GM23338 (cell line): ENCODE results near the gene DOCK3. TPM values are rescaled to one million over a fixed set of nuclear protein-coding genes. Genes with fewer than 3 reads are reported as not detected.

Source experiments
- ATAC-seq: fragments of 200-7000 bp; cut with Tn5 transposase; 3 replicates; pipeline ENCODE4 v1.9.1; 2020
- DNase-seq: peaks from one replicate; pipeline ENCODE4 v3.0.0-alpha.2; 2015; ENCODE audit warnings: low spot score
- H2AFZ ChIP-seq: fragments of 200-600 bp; sonication (generic); 2 replicates; pipeline ENCODE4 v1.8.0; 2016; ENCODE audit warnings: antibody characterized with exemption, mild to moderate bottlenecking, moderate library complexity
- H3F3A ChIP-seq: fragments of 200-600 bp; sonication (generic); replicated peaks from 2 replicates; pipeline ENCODE4 v1.8.0; 2017; ENCODE audit warnings: antibody characterized with exemption, mixed run types, low read depth
- H3K27ac ChIP-seq: fragments of 200-600 bp; sonication (generic); 2 replicates; pipeline ENCODE4 v1.6.1; 2016; ENCODE audit warnings: low read depth
- H3K27me3 ChIP-seq: fragments of 200-600 bp; sonication (generic); 2 replicates; pipeline ENCODE4 v1.8.0; 2016; ENCODE audit warnings: mild to moderate bottlenecking, mixed run types, moderate library complexity; ENCODE audit not compliant: insufficient read depth
- H3K36me3 ChIP-seq: fragments of 200-600 bp; sonication (generic); 2 replicates; pipeline ENCODE4 v1.8.0; 2016; ENCODE audit warnings: mild to moderate bottlenecking; ENCODE audit not compliant: insufficient read depth
- H3K4me1 ChIP-seq: fragments of 200-600 bp; sonication (generic); 2 replicates; pipeline ENCODE4 v1.8.0; 2016; ENCODE audit warnings: mild to moderate bottlenecking, moderate library complexity; ENCODE audit not compliant: insufficient read depth
- H3K4me2 ChIP-seq: fragments of 200-600 bp; sonication (generic); 2 replicates; pipeline ENCODE4 v1.7.1; 2017; ENCODE audit warnings: mixed run types
- H3K4me3 ChIP-seq: fragments of 200-600 bp; sonication (generic); 2 replicates; pipeline ENCODE4 v1.6.1; 2016; ENCODE audit warnings: mixed run types
- H3K79me2 ChIP-seq: fragments of 200-600 bp; sonication (generic); replicated peaks from 2 replicates; pipeline ENCODE4 v1.8.0; 2017; ENCODE audit warnings: mild to moderate bottlenecking; ENCODE audit not compliant: insufficient read depth
- H3K9me2 ChIP-seq: fragments of 200-600 bp; sonication (generic); 2 replicates; pipeline ENCODE4 v1.8.0; 2017; ENCODE audit not compliant: insufficient read depth
- H4K20me1 ChIP-seq: fragments of 200-600 bp; sonication (generic); replicated peaks from 2 replicates; pipeline ENCODE4 v1.8.0; 2017; ENCODE audit warnings: mild to moderate bottlenecking; ENCODE audit not compliant: insufficient read depth
- H3K27ac Mint-ChIP-seq: 2 replicates; pipeline ENCODE4 v1.8.0; 2020; ENCODE audit warnings: inconsistent platforms, mild to moderate bottlenecking, moderate library complexity, mixed read lengths
- H3K27me3 Mint-ChIP-seq: 3 replicates; pipeline ENCODE4 v1.8.0; 2022; ENCODE audit warnings: low read depth, mild to moderate bottlenecking, moderate library complexity, mixed read lengths, inconsistent platforms; ENCODE audit not compliant: insufficient read depth, poor library complexity
- H3K36me3 Mint-ChIP-seq: 3 replicates; pipeline ENCODE4 v1.8.0; 2021; ENCODE audit warnings: low read depth, mild to moderate bottlenecking, inconsistent platforms, moderate library complexity, mixed read lengths
- H3K4me1 Mint-ChIP-seq: 3 replicates; pipeline ENCODE4 v1.8.0; 2020; ENCODE audit warnings: mild to moderate bottlenecking, inconsistent platforms, mixed read lengths
- H3K4me3 Mint-ChIP-seq: 3 replicates; pipeline ENCODE4 v1.8.0; 2021; ENCODE audit warnings: moderate library complexity, mild to moderate bottlenecking, inconsistent platforms, mixed read lengths
- H3K9me3 Mint-ChIP-seq: 3 replicates; pipeline ENCODE4 v1.8.0; 2020; ENCODE audit warnings: moderate library complexity, mild to moderate bottlenecking, inconsistent platforms, mixed read lengths
- CTCF ChIP-seq, 2 experiments: fragments of 200-600 bp in 1 of 2; sonication (generic) in 1 of 2; conservative IDR thresholded peaks; 2 replicates each; pipeline versions ENCODE4 v1.5.1 to v1.6.1; 2016 to 2017; ENCODE audit warnings: antibody characterized with exemption in 2 of 2, low read depth in 2 of 2, mild to moderate bottlenecking in 2 of 2, moderate library complexity in 1 of 2
- EZH2phosphoT487 ChIP-seq: fragments of 200-600 bp; sonication (generic); IDR thresholded peaks from one replicate; pipeline ENCODE4 v1.8.1; 2018; ENCODE audit warnings: antibody characterized with exemption; ENCODE audit not compliant: unreplicated experiment
- NANOG ChIP-seq: IDR thresholded peaks from 2 replicates; pipeline ENCODE4 v1.6.1; 2016; ENCODE audit warnings: antibody characterized with exemption, borderline replicate concordance
- POLR2AphosphoS5 ChIP-seq: IDR thresholded peaks from 2 replicates; pipeline ENCODE4 v1.6.1; 2016; ENCODE audit warnings: antibody characterized with exemption, low read depth
- STAT1 ChIP-seq: IDR thresholded peaks from one replicate; pipeline ENCODE4 v1.6.1; 2016; ENCODE audit warnings: antibody characterized with exemption; ENCODE audit not compliant: unreplicated experiment
- ZNF331 ChIP-seq: fragments of 250-450 bp; sonication (Bioruptor Pico); IDR thresholded peaks from 2 replicates; pipeline ENCODE4 v1.5.0; 2020; ENCODE audit warnings: low read depth, mild to moderate bottlenecking, moderate library complexity
- polyA plus RNA-seq: library from polyadenylated mRNA; unstranded; fragments of >200 nt; fragmentation: Nextera tagmentation; extraction: Ambion mirVana; gene quantifications from 2 replicates; pipeline ENCODE4 v1.2.1, GENCODE V29; 2016
- total RNA-seq: library from RNA; depleted of rRNA; stranded (reverse); fragments of >200 nt; shearing (Covaris generic); gene quantifications from 2 replicates; pipeline ENCODE4 v1.2.3, GENCODE V29; 2014
- TF ChIP-seq, protein P1 (sequence below): fragments of 250-450 bp; sonication (Bioruptor Pico); IDR thresholded peaks from 2 replicates; pipeline ENCODE4 v1.5.0; 2020; ENCODE audit warnings: mild to moderate bottlenecking, moderate library complexity

DOCK3 gene
- total and polyA plus RNA-seq, 2 experiments from 2014 or later: 2.4 to 5.6 TPM

DNA sequence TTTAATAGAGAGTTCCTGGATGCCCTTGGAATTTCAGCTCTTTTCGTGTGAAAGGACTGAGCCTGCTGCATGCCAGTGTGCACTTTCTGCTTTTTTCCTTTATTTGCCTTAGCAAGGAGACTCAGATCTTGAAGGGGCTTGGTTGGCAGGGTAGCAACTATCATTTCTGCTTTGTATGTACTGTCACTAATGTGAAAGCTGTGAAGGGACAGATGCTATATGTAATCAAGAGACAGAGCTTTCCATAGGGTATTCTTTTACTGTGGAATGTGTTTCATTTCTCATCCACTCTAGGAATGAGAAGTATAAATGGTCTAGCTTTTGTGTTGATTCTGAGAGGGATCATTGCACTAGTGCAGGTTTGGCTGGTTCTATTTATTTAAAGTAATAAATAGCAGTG lies 377.8 kb downstream of the DOCK3 start:
- no peak overlapping the region for H3K27ac ChIP-seq
- no peak overlapping the region for H3K4me3 Mint-ChIP-seq
- H3K4me1 ChIP-seq: no peaks in the 10 kb centered on the region
- TF ChIP-seq EZH2phosphoT487 (no peak), POLR2AphosphoS5 (no peak), CTCF (conservative IDR thresholded peaks at IDR 0.05; ENCODE audit: low read depth in 2 of 2) (no peak), STAT1 (no peak), NANOG (no peak), ZNF331 (no peak)
- TF ChIP-seq, protein P1, sequence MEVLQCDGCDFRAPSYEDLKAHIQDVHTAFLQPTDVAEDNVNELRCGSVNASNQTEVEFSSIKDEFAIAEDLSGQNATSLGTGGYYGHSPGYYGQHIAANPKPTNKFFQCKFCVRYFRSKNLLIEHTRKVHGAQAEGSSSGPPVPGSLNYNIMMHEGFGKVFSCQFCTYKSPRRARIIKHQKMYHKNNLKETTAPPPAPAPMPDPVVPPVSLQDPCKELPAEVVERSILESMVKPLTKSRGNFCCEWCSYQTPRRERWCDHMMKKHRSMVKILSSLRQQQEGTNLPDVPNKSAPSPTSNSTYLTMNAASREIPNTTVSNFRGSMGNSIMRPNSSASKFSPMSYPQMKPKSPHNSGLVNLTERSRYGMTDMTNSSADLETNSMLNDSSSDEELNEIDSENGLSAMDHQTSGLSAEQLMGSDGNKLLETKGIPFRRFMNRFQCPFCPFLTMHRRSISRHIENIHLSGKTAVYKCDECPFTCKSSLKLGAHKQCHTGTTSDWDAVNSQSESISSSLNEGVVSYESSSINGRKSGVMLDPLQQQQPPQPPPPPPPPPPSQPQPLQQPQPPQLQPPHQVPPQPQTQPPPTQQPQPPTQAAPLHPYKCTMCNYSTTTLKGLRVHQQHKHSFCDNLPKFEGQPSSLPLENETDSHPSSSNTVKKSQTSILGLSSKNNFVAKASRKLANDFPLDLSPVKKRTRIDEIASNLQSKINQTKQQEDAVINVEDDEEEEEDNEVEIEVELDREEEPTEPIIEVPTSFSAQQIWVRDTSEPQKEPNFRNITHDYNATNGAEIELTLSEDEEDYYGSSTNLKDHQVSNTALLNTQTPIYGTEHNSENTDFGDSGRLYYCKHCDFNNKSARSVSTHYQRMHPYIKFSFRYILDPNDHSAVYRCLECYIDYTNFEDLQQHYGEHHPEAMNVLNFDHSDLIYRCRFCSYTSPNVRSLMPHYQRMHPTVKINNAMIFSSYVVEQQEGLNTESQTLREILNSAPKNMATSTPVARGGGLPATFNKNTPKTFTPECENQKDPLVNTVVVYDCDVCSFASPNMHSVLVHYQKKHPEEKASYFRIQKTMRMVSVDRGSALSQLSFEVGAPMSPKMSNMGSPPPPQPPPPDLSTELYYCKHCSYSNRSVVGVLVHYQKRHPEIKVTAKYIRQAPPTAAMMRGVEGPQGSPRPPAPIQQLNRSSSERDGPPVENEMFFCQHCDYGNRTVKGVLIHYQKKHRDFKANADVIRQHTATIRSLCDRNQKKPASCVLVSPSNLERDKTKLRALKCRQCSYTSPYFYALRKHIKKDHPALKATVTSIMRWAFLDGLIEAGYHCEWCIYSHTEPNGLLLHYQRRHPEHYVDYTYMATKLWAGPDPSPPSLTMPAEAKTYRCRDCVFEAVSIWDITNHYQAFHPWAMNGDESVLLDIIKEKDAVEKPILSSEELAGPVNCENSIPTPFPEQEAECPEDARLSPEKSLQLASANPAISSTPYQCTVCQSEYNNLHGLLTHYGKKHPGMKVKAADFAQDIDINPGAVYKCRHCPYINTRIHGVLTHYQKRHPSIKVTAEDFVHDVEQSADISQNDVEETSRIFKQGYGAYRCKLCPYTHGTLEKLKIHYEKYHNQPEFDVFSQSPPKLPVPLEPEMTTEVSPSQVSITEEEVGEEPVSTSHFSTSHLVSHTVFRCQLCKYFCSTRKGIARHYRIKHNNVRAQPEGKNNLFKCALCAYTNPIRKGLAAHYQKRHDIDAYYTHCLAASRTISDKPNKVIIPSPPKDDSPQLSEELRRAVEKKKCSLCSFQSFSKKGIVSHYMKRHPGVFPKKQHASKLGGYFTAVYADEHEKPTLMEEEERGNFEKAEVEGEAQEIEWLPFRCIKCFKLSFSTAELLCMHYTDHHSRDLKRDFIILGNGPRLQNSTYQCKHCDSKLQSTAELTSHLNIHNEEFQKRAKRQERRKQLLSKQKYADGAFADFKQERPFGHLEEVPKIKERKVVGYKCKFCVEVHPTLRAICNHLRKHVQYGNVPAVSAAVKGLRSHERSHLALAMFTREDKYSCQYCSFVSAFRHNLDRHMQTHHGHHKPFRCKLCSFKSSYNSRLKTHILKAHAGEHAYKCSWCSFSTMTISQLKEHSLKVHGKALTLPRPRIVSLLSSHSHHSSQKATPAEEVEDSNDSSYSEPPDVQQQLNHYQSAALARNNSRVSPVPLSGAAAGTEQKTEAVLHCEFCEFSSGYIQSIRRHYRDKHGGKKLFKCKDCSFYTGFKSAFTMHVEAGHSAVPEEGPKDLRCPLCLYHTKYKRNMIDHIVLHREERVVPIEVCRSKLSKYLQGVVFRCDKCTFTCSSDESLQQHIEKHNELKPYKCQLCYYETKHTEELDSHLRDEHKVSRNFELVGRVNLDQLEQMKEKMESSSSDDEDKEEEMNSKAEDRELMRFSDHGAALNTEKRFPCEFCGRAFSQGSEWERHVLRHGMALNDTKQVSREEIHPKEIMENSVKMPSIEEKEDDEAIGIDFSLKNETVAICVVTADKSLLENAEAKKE (CRISPR knock-in tag): no peak
- ATAC-seq (no peak), DNase-seq (no peak)
- H3K36me3 ChIP-seq: no peaks in the 10 kb centered on the region
- H3K4me2 ChIP-seq: no peak overlapping the region
- no peak overlapping the region for H3K27ac Mint-ChIP-seq
- H3K79me2 ChIP-seq: no peaks in the 10 kb centered on the region
- H2AFZ ChIP-seq: no peak overlapping the region
- no peaks in the 10 kb centered on the region for H3F3A ChIP-seq
- H3K36me3 Mint-ChIP-seq: no peaks in the 10 kb centered on the region
- H4K20me1 ChIP-seq: no peaks in the 10 kb centered on the region
- no peaks in the 10 kb centered on the region for H3K27me3 ChIP-seq
- H3K9me3 Mint-ChIP-seq: no peaks in the 10 kb centered on the region
- no peaks in the 10 kb centered on the region for H3K4me1 Mint-ChIP-seq
- no peaks in the 10 kb centered on the region for H3K9me2 ChIP-seq
- H3K27me3 Mint-ChIP-seq: peaks cover 2% of the 10 kb centered on the region
- H3K4me3 ChIP-seq: no peak overlapping the region
